SK-N-MC (cell line): ENCODE data around the gene TVP23C.

ENCODE experiments used
- DNase-seq: peaks from one replicate; pipeline ENCODE4 v3.0.0-alpha.2; 2011; ENCODE audit warnings: low read depth, low spot score
- H3K27ac ChIP-seq: fragments of 200-600 bp; sonication (generic); 2 replicates; pipeline ENCODE4 v1.5.1; 2016; ENCODE audit warnings: mixed run types
- H3K36me3 ChIP-seq: fragments of 200-600 bp; sonication (generic); 2 replicates; pipeline ENCODE4 v1.6.1; 2017; ENCODE audit warnings: antibody characterized with exemption, low read length, mixed read lengths; ENCODE audit not compliant: insufficient read depth
- H3K4me3 ChIP-seq: fragments of 200-600 bp; sonication (generic); 2 replicates; pipeline ENCODE4 v1.5.1; 2016
- H3K9ac ChIP-seq: fragments of 200-600 bp; sonication (generic); 2 replicates; pipeline ENCODE4 v1.8.0; 2017; ENCODE audit warnings: mixed run types, mixed read lengths; ENCODE audit not compliant: insufficient read length
- H3K9me3 ChIP-seq: fragments of 200-600 bp; sonication (generic); 2 replicates; pipeline ENCODE4 v1.6.1; 2017; ENCODE audit warnings: low read depth, mild to moderate bottlenecking, antibody characterized with exemption, low read length, moderate library complexity, mixed read lengths
- EZH2 ChIP-seq: fragments of 200-600 bp; sonication (generic); IDR thresholded peaks from one replicate; pipeline ENCODE4 v1.6.1; 2017; ENCODE audit warnings: antibody characterized with exemption
- FOXP2 ChIP-seq: optimal IDR thresholded peaks from 2 replicates; pipeline ENCODE3; 2011; ENCODE audit warnings: mild to moderate bottlenecking, moderate library complexity; ENCODE audit not compliant: insufficient read depth; ENCODE audit errors: extremely low read length, control extremely low read depth
- POLR2AphosphoS5 ChIP-seq: IDR thresholded peaks from 2 replicates; pipeline ENCODE4 v1.6.1; 2012; ENCODE audit warnings: mild to moderate bottlenecking, low read depth, low read length, borderline replicate concordance

The TVP23C gene

GRCh38 chr17:15480204-15480603, 83.1 kb downstream of the TVP23C start:
- TF ChIP-seq EZH2 (no peak), POLR2AphosphoS5 (no peak), FOXP2 (no peak)
- Histone ChIP-seq H3K4me3 (no peak overlapping the region), H3K9me3 (no peaks in the 10 kb centered on the region), H3K9ac (no peak overlapping the region), H3K36me3 (no peaks in the 10 kb centered on the region), H3K27ac (no peak overlapping the region)
- DNase-seq, result no peak

GRCh38 chr17:15479703-15480102, 83.6 kb downstream of the TVP23C start:
- no peak for DNase-seq
- Histone ChIP-seq H3K27ac (no peak overlapping the region), H3K4me3 (no peak overlapping the region), H3K9ac (no peak overlapping the region), H3K36me3 (no peaks in the 10 kb centered on the region), H3K9me3 (no peaks in the 10 kb centered on the region)
- TF ChIP-seq FOXP2 (no peak), POLR2AphosphoS5 (no peak)

- H3K9ac ChIP-seq, result no peak overlapping the region
- H3K27ac ChIP-seq, result no peak overlapping the region
- no peaks in the 10 kb centered on the region for H3K36me3 ChIP-seq
- no peak for TF ChIP-seq POLR2AphosphoS5
- no peak for TF ChIP-seq EZH2
- TF ChIP-seq FOXP2, result no peak
- no peaks in the 10 kb centered on the region for H3K9me3 ChIP-seq
- no peak for DNase-seq
- no peak overlapping the region for H3K4me3 ChIP-seq
Measured at GRCh38 chr17:15478845-15479244, 84.4 kb downstream of the TVP23C start.

- Histone ChIP-seq H3K36me3 (no peaks in the 10 kb centered on the region), H3K9ac (no peak overlapping the region), H3K9me3 (no peaks in the 10 kb centered on the region), H3K4me3 (no peak overlapping the region), H3K27ac (no peak overlapping the region)
- TF ChIP-seq FOXP2, result no peak
- TF ChIP-seq POLR2AphosphoS5, result no peak
- no peak for TF ChIP-seq EZH2
- DNase-seq, result no peak
Measured at GRCh38 chr17:15475631-15476354, 87.5 kb downstream of the TVP23C start.

- TF ChIP-seq FOXP2 (no peak), POLR2AphosphoS5 (no peak), EZH2 (no peak)
- H3K9me3 ChIP-seq, result no peaks in the 10 kb centered on the region
Measured at GRCh38 chr17:15472891-15473290, 90.4 kb downstream of the TVP23C start.

GRCh38 chr17:15470536-15470935, 92.7 kb downstream of the TVP23C start:
- no peak overlapping the region for H3K4me3 ChIP-seq
- TF ChIP-seq FOXP2 (no peak), POLR2AphosphoS5 (no peak), EZH2 (no peak)
- H3K9me3 ChIP-seq, result no peaks in the 10 kb centered on the region
- no peak for DNase-seq
- H3K27ac ChIP-seq, result no peak overlapping the region
- no peaks in the 10 kb centered on the region for H3K36me3 ChIP-seq
- no peak overlapping the region for H3K9ac ChIP-seq

More at GRCh38 chr17:15472891-15473290, 90.4 kb downstream of the TVP23C start:
- no peak for DNase-seq
- Histone ChIP-seq H3K36me3 (no peaks in the 10 kb centered on the region), H3K27ac (no peak overlapping the region), H3K9ac (no peak overlapping the region), H3K4me3 (no peak overlapping the region)

GRCh38 chr17:15469260-15469659, 94.0 kb downstream of the TVP23C start:
- Histone ChIP-seq H3K9me3 (no peaks in the 10 kb centered on the region), H3K36me3 (no peaks in the 10 kb centered on the region), H3K9ac (no peak overlapping the region), H3K27ac (no peak overlapping the region), H3K4me3 (no peak overlapping the region)
- no peak for TF ChIP-seq POLR2AphosphoS5
- TF ChIP-seq EZH2, result no peak
- TF ChIP-seq FOXP2, result no peak
- no peak for DNase-seq

GRCh38 chr17:15468126-15468525, 95.2 kb downstream of the TVP23C start:
- Histone ChIP-seq H3K9me3 (no peaks in the 10 kb centered on the region), H3K9ac (no peak overlapping the region), H3K27ac (no peak overlapping the region), H3K4me3 (no peak overlapping the region), H3K36me3 (no peaks in the 10 kb centered on the region)
- TF ChIP-seq POLR2AphosphoS5, result no peak
- TF ChIP-seq FOXP2, result no peak
- TF ChIP-seq EZH2, result no peak
- DNase-seq, result no peak

GRCh38 chr17:15467592-15467991, 95.7 kb downstream of the TVP23C start, which contains the start of gene CDRT4:
CDRT4 (minus strand) TSS chr17:15467621; CDS start chr17:15440238, 27,383 bp downstream.
- no peak within 1 kb of the TSS for H3K9ac ChIP-seq
- TF ChIP-seq FOXP2, result no peak
- no peak for TF ChIP-seq POLR2AphosphoS5
- no peak for TF ChIP-seq EZH2
- no peak within 1 kb of the TSS for H3K27ac ChIP-seq
- no peaks in the 10 kb centered on the region for H3K36me3 ChIP-seq
- DNase-seq, result no peak
- H3K4me3 ChIP-seq, result no peak within 1 kb of the TSS
- H3K9me3 ChIP-seq, result no peaks in the 10 kb centered on the region
